ENCODE data around the gene USP46. TPM values are rescaled to one million over a fixed set of nuclear protein-coding genes. Genes with fewer than 3 reads are reported as not detected.

Gene USP46
- total RNA-seq, 1 experiment from 2014 or later, result 15.5 TPM

DNA sequence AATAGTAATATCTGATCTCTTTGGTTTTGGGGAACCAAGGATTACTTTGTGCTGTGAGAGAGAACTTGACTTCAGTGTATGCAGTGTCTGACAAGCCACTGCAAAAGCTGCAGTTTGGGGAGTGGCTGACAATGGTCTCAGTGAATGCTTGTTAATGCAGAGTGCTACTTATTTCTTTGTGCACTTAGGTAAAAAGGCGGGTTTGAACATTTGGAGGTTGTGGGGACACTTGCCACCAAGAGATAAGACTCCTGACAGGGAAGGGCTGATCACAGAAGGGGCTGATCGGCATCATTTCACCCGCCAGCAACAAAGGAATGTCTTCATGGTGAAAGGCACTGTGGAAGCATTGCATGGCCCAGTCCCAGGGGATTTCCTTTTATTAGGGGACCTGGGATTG is 28.6 kb upstream of the USP46 start:
- Histone ChIP-seq H3K9me3 (ENCODE audit: control insufficient read depth, insufficient read depth, low read depth, low read length) (no peaks in the 10 kb centered on the region), H3K4me3 (ENCODE audit: low read depth in 2 of 2, low read length in 2 of 2) (no peak overlapping the region), H3K27ac (ENCODE audit: low read length) (no peak overlapping the region), H3K4me1 (ENCODE audit: control insufficient read depth, insufficient read depth, low read length) (no peaks in the 10 kb centered on the region), H3K36me3 (ENCODE audit: control insufficient read depth, insufficient read depth, low read length) (no peaks in the 10 kb centered on the region), H3K27me3 (ENCODE audit: control insufficient read depth, insufficient read depth, low read length) (peaks cover 2% of the 10 kb centered on the region; the same call in 1 of the 2 replicates)
- DNase-seq (ENCODE audit: low read depth, low spot score) (no peak), ATAC-seq (no peak)
- ChIA-PET CTCF (no interaction called here), POLR2A (no interaction called here)
- in situ Hi-C loops (cut with HindIII; ENCODE audit: low pct_unique_long_range_greater_than_20kb, low sequenced_read_pairs) (no loop called here), intact Hi-C loops (cut with micrococcal nuclease; ENCODE audit: unreplicated experiment) (no loop called here)
- BruUV-seq (replicated peaks), result no TSS peak
- TF ChIP-seq, protein P1, sequence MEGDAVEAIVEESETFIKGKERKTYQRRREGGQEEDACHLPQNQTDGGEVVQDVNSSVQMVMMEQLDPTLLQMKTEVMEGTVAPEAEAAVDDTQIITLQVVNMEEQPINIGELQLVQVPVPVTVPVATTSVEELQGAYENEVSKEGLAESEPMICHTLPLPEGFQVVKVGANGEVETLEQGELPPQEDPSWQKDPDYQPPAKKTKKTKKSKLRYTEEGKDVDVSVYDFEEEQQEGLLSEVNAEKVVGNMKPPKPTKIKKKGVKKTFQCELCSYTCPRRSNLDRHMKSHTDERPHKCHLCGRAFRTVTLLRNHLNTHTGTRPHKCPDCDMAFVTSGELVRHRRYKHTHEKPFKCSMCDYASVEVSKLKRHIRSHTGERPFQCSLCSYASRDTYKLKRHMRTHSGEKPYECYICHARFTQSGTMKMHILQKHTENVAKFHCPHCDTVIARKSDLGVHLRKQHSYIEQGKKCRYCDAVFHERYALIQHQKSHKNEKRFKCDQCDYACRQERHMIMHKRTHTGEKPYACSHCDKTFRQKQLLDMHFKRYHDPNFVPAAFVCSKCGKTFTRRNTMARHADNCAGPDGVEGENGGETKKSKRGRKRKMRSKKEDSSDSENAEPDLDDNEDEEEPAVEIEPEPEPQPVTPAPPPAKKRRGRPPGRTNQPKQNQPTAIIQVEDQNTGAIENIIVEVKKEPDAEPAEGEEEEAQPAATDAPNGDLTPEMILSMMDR (IDR thresholded peaks at IDR 0.05), result no peak
- TF ChIP-seq SIN3A (IDR thresholded peaks at IDR 0.05; ENCODE audit: borderline replicate concordance, insufficient read depth, low read depth, low read length), result no peak
- no peak for TF ChIP-seq TCF7L2 (IDR thresholded peaks at IDR 0.05; ENCODE audit: low read depth, low read length)

DNA sequence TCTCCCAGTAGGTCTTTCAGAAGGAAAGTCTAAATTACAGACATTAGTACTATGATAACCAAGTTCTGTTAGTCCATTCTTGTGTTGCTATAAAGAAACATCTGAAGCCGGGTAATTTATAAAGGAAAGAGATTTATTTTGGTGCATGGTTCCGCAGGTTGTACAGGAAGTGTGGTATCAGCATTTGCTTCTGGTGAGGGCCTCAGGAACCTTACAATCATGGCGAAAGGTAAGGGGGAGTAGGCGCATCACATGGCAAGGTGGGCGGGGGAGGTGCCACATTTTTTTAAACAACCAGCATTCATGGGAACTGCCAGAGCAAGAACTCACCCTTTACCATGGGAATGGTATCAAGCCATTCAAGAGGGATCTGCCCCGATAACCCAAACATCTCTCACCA is 26.2 kb upstream of the USP46 start:
- H3K4me1 ChIP-seq (ENCODE audit: control insufficient read depth, insufficient read depth, low read length), result no peaks in the 10 kb centered on the region
- in situ Hi-C loops (cut with HindIII; ENCODE audit: low pct_unique_long_range_greater_than_20kb, low sequenced_read_pairs), result no loop called here
- TF ChIP-seq TCF7L2 (IDR thresholded peaks at IDR 0.05; ENCODE audit: low read depth, low read length) (no peak), POLR2AphosphoS5 (IDR thresholded peaks at IDR 0.05; ENCODE audit: low read depth, low read length) (no peak)
- TF ChIP-seq, protein P1 (IDR thresholded peaks at IDR 0.05), result no peak
- TF ChIP-seq, protein P2, sequence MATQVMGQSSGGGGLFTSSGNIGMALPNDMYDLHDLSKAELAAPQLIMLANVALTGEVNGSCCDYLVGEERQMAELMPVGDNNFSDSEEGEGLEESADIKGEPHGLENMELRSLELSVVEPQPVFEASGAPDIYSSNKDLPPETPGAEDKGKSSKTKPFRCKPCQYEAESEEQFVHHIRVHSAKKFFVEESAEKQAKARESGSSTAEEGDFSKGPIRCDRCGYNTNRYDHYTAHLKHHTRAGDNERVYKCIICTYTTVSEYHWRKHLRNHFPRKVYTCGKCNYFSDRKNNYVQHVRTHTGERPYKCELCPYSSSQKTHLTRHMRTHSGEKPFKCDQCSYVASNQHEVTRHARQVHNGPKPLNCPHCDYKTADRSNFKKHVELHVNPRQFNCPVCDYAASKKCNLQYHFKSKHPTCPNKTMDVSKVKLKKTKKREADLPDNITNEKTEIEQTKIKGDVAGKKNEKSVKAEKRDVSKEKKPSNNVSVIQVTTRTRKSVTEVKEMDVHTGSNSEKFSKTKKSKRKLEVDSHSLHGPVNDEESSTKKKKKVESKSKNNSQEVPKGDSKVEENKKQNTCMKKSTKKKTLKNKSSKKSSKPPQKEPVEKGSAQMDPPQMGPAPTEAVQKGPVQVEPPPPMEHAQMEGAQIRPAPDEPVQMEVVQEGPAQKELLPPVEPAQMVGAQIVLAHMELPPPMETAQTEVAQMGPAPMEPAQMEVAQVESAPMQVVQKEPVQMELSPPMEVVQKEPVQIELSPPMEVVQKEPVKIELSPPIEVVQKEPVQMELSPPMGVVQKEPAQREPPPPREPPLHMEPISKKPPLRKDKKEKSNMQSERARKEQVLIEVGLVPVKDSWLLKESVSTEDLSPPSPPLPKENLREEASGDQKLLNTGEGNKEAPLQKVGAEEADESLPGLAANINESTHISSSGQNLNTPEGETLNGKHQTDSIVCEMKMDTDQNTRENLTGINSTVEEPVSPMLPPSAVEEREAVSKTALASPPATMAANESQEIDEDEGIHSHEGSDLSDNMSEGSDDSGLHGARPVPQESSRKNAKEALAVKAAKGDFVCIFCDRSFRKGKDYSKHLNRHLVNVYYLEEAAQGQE (IDR thresholded peaks at IDR 0.05; ENCODE audit: insufficient read depth in 1 of 2, low read depth in 2 of 2, low read length in 1 of 2), result no peak
- no TSS peak for BruUV-seq (replicated peaks)
- CTCF ChIA-PET, result no interaction called here
- no peaks in the 10 kb centered on the region for H3K9me3 ChIP-seq (ENCODE audit: control insufficient read depth, insufficient read depth, low read depth, low read length)
- no peaks in the 10 kb centered on the region for H3K36me3 ChIP-seq (ENCODE audit: control insufficient read depth, insufficient read depth, low read length)
- peaks cover 2% of the 10 kb centered on the region; the same call in 1 of the 2 replicates for H3K27me3 ChIP-seq (ENCODE audit: control insufficient read depth, insufficient read depth, low read length)
- DNase-seq (ENCODE audit: low read depth, low spot score), result no peak
- H3K27ac ChIP-seq (ENCODE audit: low read length), result no peak overlapping the region
- intact Hi-C loops (cut with micrococcal nuclease; ENCODE audit: unreplicated experiment), result no loop called here
- no peak for ATAC-seq
- H3K4me3 ChIP-seq (ENCODE audit: low read depth in 2 of 2, low read length in 2 of 2), result no peak overlapping the region
- POLR2A ChIA-PET, result no interaction called here

DNA sequence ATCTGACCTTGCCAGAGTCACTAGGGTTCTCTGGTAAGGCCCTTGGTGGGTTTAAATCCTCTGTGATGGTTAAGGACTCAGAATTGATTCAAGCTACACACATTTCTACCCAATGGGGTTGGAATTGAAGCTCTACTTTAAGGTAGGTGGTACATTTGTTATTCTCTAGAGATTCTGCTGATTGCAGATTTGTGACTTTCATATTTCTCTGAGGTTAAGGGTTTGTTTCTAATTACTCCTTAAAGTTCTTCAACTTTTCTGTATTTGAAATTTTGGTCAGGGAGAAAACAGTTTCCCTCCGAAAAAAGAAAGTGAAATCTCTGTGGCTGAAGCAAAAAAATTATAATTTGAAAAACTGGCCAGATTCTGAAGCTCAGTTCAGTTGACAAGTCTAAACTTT is 25.8 kb upstream of the USP46 start:
- no peaks in the 10 kb centered on the region for H3K9me3 ChIP-seq (ENCODE audit: control insufficient read depth, insufficient read depth, low read depth, low read length)
- H3K4me1 ChIP-seq (ENCODE audit: control insufficient read depth, insufficient read depth, low read length), result no peaks in the 10 kb centered on the region
- peaks cover 2% of the 10 kb centered on the region; the same call in 1 of the 2 replicates for H3K27me3 ChIP-seq (ENCODE audit: control insufficient read depth, insufficient read depth, low read length)
- CTCF ChIA-PET, result no interaction called here
- intact Hi-C loops (cut with micrococcal nuclease; ENCODE audit: unreplicated experiment) (no loop called here), in situ Hi-C loops (cut with HindIII; ENCODE audit: low pct_unique_long_range_greater_than_20kb, low sequenced_read_pairs) (no loop called here)
- TF ChIP-seq, protein P1 (IDR thresholded peaks at IDR 0.05), result no peak
- TF ChIP-seq POLR2AphosphoS5 (IDR thresholded peaks at IDR 0.05; ENCODE audit: low read depth, low read length) (no peak), SIN3A (IDR thresholded peaks at IDR 0.05; ENCODE audit: borderline replicate concordance, insufficient read depth, low read depth, low read length) (no peak), TCF7L2 (IDR thresholded peaks at IDR 0.05; ENCODE audit: low read depth, low read length) (no peak)
- TF ChIP-seq, protein P2 (IDR thresholded peaks at IDR 0.05; ENCODE audit: insufficient read depth in 1 of 2, low read depth in 2 of 2, low read length in 1 of 2), result no peak
- POLR2A ChIA-PET, result no interaction called here
- H3K4me3 ChIP-seq (ENCODE audit: low read depth in 2 of 2, low read length in 2 of 2), result no peak overlapping the region
- H3K36me3 ChIP-seq (ENCODE audit: control insufficient read depth, insufficient read depth, low read length), result no peaks in the 10 kb centered on the region
- no peak for ATAC-seq
- DNase-seq (ENCODE audit: low read depth, low spot score), result no peak
- H3K27ac ChIP-seq (ENCODE audit: low read length), result no peak overlapping the region
- BruUV-seq (replicated peaks), result no TSS peak
